ENCODE measurements around the gene ZNF862.
A peak's percentile ranks its signal among the peaks of the same experiment; 100 is the strongest.
"Not testable (repeated sequence)": the region's sequence is repeated elsewhere in the genome, so short reads cannot be mapped to it uniquely, and the experiment has no call there.

Gene ZNF862

GRCh38 chr7:149882248-149883047 is 44.3 kb downstream of the ZNF862 start:
- DNase-seq, result peak; percentile 21

- peak; percentile 13 for DNase-seq
These were observed 44.9 kb downstream of the ZNF862 start for GRCh38 chr7:149883048-149883438.

- no peak for DNase-seq
These were observed 45.3 kb downstream of the ZNF862 start for GRCh38 chr7:149883452-149883861.

GRCh38 chr7:149884016-149884415 is 45.8 kb downstream of the ZNF862 start:
- DNase-seq, result no peak

- peak; percentile 26 for DNase-seq
These were observed 46.4 kb downstream of the ZNF862 start for GRCh38 chr7:149884541-149884940.

- DNase-seq, result peak; percentile 55
These were observed 47.2 kb downstream of the ZNF862 start for GRCh38 chr7:149885191-149886017.

GRCh38 chr7:149886018-149886415 is 47.8 kb downstream of the ZNF862 start:
- no peak for DNase-seq

GRCh38 chr7:149887311-149887710 is 49.1 kb downstream of the ZNF862 start:
- no peak for DNase-seq

GRCh38 chr7:149890715-149891114 is 52.5 kb downstream of the ZNF862 start:
- not testable (repeated sequence) for DNase-seq

- not testable (repeated sequence) for DNase-seq
These were observed 56.8 kb downstream of the ZNF862 start for GRCh38 chr7:149894957-149895356.

- not testable (repeated sequence) for DNase-seq
These were observed 69.7 kb downstream of the ZNF862 start for GRCh38 chr7:149907776-149908376.

- not testable (repeated sequence) for DNase-seq
These were observed 72.0 kb downstream of the ZNF862 start for GRCh38 chr7:149910219-149910618.

GRCh38 chr7:149912126-149912525 is 74.0 kb downstream of the ZNF862 start:
- DNase-seq, result not testable (repeated sequence)
